T follicular helper cell (primary cell): ENCODE measurements around the gene IL17REL.

Experiments used
- DNase-seq: peaks from one replicate; pipeline ENCODE4 v3.0.0-alpha.2; 2020; ENCODE audit warnings: low read depth

The IL17REL gene

GRCh38 chr22:49956418-49956770 lies 56.2 kb downstream of the IL17REL start:
- no peak for DNase-seq

GRCh38 chr22:49955581-49956417 lies 56.8 kb downstream of the IL17REL start:
- no peak for DNase-seq

GRCh38 chr22:49954991-49955580 lies 57.5 kb downstream of the IL17REL start:
- no peak for DNase-seq

GRCh38 chr22:49954354-49954753 lies 58.2 kb downstream of the IL17REL start:
- DNase-seq, result no peak

- no peak for DNase-seq
These were observed 58.8 kb downstream of the IL17REL start for GRCh38 chr22:49953680-49954344.

GRCh38 chr22:49953027-49953679 lies 59.4 kb downstream of the IL17REL start:
- no peak for DNase-seq

GRCh38 chr22:49951986-49952896 lies 60.3 kb downstream of the IL17REL start:
- DNase-seq, result no peak

- DNase-seq, result no peak
These were observed 60.9 kb downstream of the IL17REL start for GRCh38 chr22:49951678-49951985.

- DNase-seq, result no peak
These were observed 61.4 kb downstream of the IL17REL start for GRCh38 chr22:49951000-49951677.

GRCh38 chr22:49950396-49950994 lies 62.1 kb downstream of the IL17REL start:
- no peak for DNase-seq

- no peak for DNase-seq
These were observed 62.7 kb downstream of the IL17REL start for GRCh38 chr22:49949914-49950292.

- DNase-seq, result no peak
These were observed 63.3 kb downstream of the IL17REL start for GRCh38 chr22:49948958-49949913.

GRCh38 chr22:49948116-49948957 lies 64.2 kb downstream of the IL17REL start:
- no peak for DNase-seq

- no peak for DNase-seq
These were observed 65.3 kb downstream of the IL17REL start for GRCh38 chr22:49947296-49947622.

- no peak for DNase-seq
These were observed 65.8 kb downstream of the IL17REL start for GRCh38 chr22:49946612-49947295.

GRCh38 chr22:49945042-49945794 lies 67.3 kb downstream of the IL17REL start:
- peak; percentile 53 for DNase-seq
